H7 (cell line): ENCODE data around the gene GSTM3. TPM values are rescaled to one million over a fixed set of nuclear protein-coding genes. Genes with fewer than 3 reads are reported as not detected.
"Not testable (repeated sequence)": the region's sequence is repeated elsewhere in the genome, so short reads cannot be mapped to it uniquely, and the experiment has no call there.

ENCODE experiments used
- DNase-seq: peaks from one replicate; pipeline ENCODE4 v3.0.0; 2012
- H3K27me3 ChIP-seq: 2 replicates; pipeline ENCODE4 v1.6.0; 2011; ENCODE audit warnings: mild to moderate bottlenecking, low read length; ENCODE audit not compliant: control insufficient read depth, insufficient read depth
- H3K36me3 ChIP-seq: replicated peaks from 2 replicates; pipeline ENCODE4 v1.5.1; 2011; ENCODE audit warnings: low read length; ENCODE audit not compliant: control insufficient read depth, insufficient read depth
- H3K4me3 ChIP-seq: 2 replicates; pipeline ENCODE4 v1.5.1; 2011; ENCODE audit warnings: low read depth, mild to moderate bottlenecking, control low read depth, low read length, moderate library complexity; ENCODE audit not compliant: insufficient read depth
- total RNA-seq: library from RNA; depleted of rRNA; stranded (reverse); fragments of >200 nt; shearing (Covaris generic); gene quantifications from 2 replicates; pipeline ENCODE4 v1.2.3, GENCODE V29; 2014; rRNA removed

GSTM3 gene
- total RNA-seq, 1 experiment from 2014 or later, result 27.3 TPM

- Histone ChIP-seq H3K4me3 (no peak overlapping the region), H3K27me3 (no peaks in the 10 kb centered on the region), H3K36me3 (no peaks in the 10 kb centered on the region)
- no peak for DNase-seq
Observed at GRCh38 chr1:109691759-109692158, 49.1 kb downstream of the GSTM3 start.

- Histone ChIP-seq H3K27me3 (no peaks in the 10 kb centered on the region), H3K36me3 (no peaks in the 10 kb centered on the region), H3K4me3 (no peak overlapping the region)
- no peak for DNase-seq
Observed at GRCh38 chr1:109689844-109690405, 50.9 kb downstream of the GSTM3 start.

GRCh38 chr1:109687641-109688499 lies 53.0 kb downstream of the GSTM3 start, which contains the start of gene GSTM1:
Gene GSTM1 (plus strand): TSS chr1:109687817. CDS start chr1:109687874, 57 bp downstream.
- H3K4me3 ChIP-seq, result no peak within 1 kb of the TSS
- DNase-seq, result no peak
- H3K27me3 ChIP-seq, result no peaks in the 10 kb centered on the region
- no peaks in the 10 kb centered on the region for H3K36me3 ChIP-seq

GRCh38 chr1:109687109-109687508 lies 53.7 kb downstream of the GSTM3 start:
- not testable (repeated sequence) for DNase-seq, H3K27me3 ChIP-seq, H3K4me3 ChIP-seq, H3K36me3 ChIP-seq

- H3K4me3 ChIP-seq, H3K36me3 ChIP-seq, DNase-seq, H3K27me3 ChIP-seq: not testable (repeated sequence)
Observed at GRCh38 chr1:109685890-109686289, 54.9 kb downstream of the GSTM3 start.

- H3K36me3 ChIP-seq, DNase-seq, H3K27me3 ChIP-seq, H3K4me3 ChIP-seq: not testable (repeated sequence)
Observed at GRCh38 chr1:109685399-109685798, 55.4 kb downstream of the GSTM3 start.

GRCh38 chr1:109684777-109685176 lies 56.1 kb downstream of the GSTM3 start:
- not testable (repeated sequence) for DNase-seq, H3K4me3 ChIP-seq, H3K27me3 ChIP-seq, H3K36me3 ChIP-seq

Other genes with a start within 250 kb of the GSTM3 start
- 3.1 and 4.2 TPM in 2 replicates for gene CYB561D1, start 246.9 kb downstream of the GSTM3 start, total RNA-seq
- gene AMIGO1, start 231.3 kb downstream of the GSTM3 start, total RNA-seq, result 1.1 and 1.9 TPM in 2 replicates
- 0.17 TPM in 1 of 2 replicates, not detected in the other for gene GPR61, start 201.2 kb downstream of the GSTM3 start, total RNA-seq
- gene GNAI3, start 192.4 kb downstream of the GSTM3 start, total RNA-seq, result 13.3 and 14.6 TPM in 2 replicates
- gene GNAT2, start 121.4 kb downstream of the GSTM3 start, total RNA-seq, result not detected in 2 replicates
- gene AMPD2, start 121.2 kb downstream of the GSTM3 start, total RNA-seq, result 78.0 and 83.7 TPM in 2 replicates
- 31.2 and 43.2 TPM in 2 replicates for gene GSTM4, start 84.9 kb downstream of the GSTM3 start, total RNA-seq
- 10.8 and 17.7 TPM in 2 replicates for gene GSTM2, start 73.0 kb downstream of the GSTM3 start, total RNA-seq
- not detected in 2 replicates for gene GSTM1, start 53.2 kb downstream of the GSTM3 start, total RNA-seq
- gene GSTM5, start 28.8 kb downstream of the GSTM3 start, total RNA-seq, result not detected in 2 replicates
- not detected in 2 replicates for gene EPS8L3, start 22.9 kb upstream of the GSTM3 start, total RNA-seq
- gene CSF1, start 169.8 kb upstream of the GSTM3 start, total RNA-seq, result 5.5 and 6.9 TPM in 2 replicates
- 49.1 and 54.3 TPM in 2 replicates for gene AHCYL1, start 243.7 kb upstream of the GSTM3 start, total RNA-seq